ENCODE measurements around the gene TTLL1.

DNA sequence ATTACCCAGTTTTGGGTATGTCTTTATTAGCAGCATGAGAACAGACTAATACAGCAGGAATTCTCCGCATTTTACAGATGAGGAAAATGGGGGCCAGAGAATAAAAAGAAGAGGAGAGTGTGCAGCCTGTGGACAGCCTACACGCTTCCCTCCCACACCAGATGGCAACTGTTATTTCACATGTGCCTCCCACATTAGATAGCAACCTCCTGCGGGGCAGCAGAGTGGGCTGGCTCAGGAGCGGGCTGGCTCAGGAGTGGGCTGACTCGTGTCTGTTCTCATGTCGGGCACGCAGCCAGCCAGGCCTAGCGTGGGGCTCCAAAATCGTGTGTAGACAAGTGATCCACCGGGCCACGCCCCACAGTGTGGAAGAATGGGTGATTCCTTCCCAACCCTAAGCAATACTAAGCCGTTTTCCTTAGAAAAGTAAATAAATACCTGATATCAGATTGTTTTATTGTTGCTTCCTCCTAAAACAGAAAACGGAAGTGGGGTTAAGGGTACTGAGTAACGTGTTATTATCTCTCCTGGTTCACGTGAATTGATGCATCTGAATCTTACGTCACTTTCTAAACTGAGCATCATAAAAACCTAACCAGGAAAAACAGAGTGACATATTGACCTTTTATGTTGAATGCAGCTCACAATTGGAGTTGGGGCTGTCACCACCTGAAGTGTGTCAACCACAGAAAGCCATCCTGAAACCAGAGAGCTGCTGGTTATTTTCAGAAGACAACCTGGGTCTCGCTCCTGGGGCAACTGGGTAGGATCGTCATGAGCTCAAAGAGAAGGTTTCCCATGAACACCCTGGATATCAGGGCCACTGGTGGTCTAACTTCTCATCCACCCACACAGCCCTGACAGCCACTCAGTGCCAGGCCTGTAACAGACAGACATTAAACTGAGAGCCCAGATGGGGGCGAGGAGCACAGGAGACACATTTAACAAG lies 3.3 kb downstream of the TTLL1 start:
- TF ChIP-seq, protein P1, sequence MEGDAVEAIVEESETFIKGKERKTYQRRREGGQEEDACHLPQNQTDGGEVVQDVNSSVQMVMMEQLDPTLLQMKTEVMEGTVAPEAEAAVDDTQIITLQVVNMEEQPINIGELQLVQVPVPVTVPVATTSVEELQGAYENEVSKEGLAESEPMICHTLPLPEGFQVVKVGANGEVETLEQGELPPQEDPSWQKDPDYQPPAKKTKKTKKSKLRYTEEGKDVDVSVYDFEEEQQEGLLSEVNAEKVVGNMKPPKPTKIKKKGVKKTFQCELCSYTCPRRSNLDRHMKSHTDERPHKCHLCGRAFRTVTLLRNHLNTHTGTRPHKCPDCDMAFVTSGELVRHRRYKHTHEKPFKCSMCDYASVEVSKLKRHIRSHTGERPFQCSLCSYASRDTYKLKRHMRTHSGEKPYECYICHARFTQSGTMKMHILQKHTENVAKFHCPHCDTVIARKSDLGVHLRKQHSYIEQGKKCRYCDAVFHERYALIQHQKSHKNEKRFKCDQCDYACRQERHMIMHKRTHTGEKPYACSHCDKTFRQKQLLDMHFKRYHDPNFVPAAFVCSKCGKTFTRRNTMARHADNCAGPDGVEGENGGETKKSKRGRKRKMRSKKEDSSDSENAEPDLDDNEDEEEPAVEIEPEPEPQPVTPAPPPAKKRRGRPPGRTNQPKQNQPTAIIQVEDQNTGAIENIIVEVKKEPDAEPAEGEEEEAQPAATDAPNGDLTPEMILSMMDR (IDR thresholded peaks at IDR 0.05) = no peak
- no peak for TF ChIP-seq POLR2A (IDR thresholded peaks at IDR 0.05)

Data from esophagus squamous epithelium (tissue), 4 donors.